Eye (tissue), 1 donor: ENCODE measurements around the gene CNIH2.

Source experiments
- DNase-seq: peaks from one replicate; pipeline ENCODE4 v3.0.0-alpha.2; 2015

The CNIH2 gene

DNA sequence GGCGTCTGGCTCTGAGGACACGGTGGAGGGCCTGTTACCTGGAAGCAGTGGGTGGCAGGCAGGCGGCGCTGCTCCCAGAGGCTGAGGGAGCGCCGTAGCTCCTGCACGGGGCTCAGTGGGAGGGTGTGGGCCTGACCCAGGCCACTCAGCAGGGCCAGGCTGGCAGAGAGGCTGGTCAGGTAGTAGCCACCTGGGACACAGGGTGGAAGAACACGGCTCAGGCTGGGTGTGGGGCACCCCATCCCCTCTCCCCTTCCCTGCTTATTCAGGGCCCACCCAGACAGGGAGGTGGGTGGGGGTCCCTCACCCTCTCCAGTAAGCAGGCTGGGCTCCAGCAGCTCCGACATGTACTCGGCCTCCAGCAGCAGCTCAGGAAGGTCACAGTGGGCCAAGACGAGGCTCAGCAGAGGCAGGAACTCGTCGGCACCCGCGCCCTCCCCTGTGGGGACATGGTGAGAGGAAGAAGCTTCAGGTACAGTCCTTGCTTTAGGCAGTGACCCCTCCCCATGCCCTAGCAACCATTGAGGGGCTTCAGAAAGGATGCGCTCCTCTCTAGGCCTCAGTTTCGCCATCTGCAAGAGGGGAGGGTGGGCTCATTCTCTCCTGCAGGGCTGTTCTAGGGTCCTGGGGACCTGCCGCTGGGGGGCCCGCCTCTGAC lies 55.4 kb downstream of the CNIH2 start:
- no peak for DNase-seq
